Loucy (cell line): ENCODE results near the gene VSX1.

ENCODE experiments used
- H2AFZ ChIP-seq: fragments of 200-600 bp; sonication (generic); 2 replicates; pipeline ENCODE4 v1.6.0; 2016; ENCODE audit warnings: antibody characterized with exemption, mild to moderate bottlenecking, low read length, moderate library complexity
- H3F3A ChIP-seq: fragments of 200-600 bp; 2 replicates; pipeline ENCODE4 v1.6.0; 2016; ENCODE audit warnings: antibody characterized with exemption, low read depth, mild to moderate bottlenecking
- H3K27me3 ChIP-seq: fragments of 200-600 bp; sonication (generic); 2 replicates; pipeline ENCODE4 v1.6.1; 2014; ENCODE audit warnings: low read length, mild to moderate bottlenecking; ENCODE audit not compliant: insufficient read depth, poor library complexity, severe bottlenecking
- H3K36me3 ChIP-seq: fragments of 200-600 bp; sonication (generic); 2 replicates; pipeline ENCODE4 v1.6.1; 2016; ENCODE audit warnings: low read length; ENCODE audit not compliant: insufficient read depth
- H3K4me1 ChIP-seq: fragments of 200-600 bp; sonication (generic); 2 replicates; pipeline ENCODE4 v1.5.1; 2014; ENCODE audit warnings: low read length, mild to moderate bottlenecking; ENCODE audit not compliant: insufficient read depth, poor library complexity, severe bottlenecking
- H3K4me2 ChIP-seq: fragments of 200-600 bp; sonication (generic); 2 replicates; pipeline ENCODE4 v1.6.0; 2014; ENCODE audit warnings: antibody characterized with exemption, low read length, low read depth, mild to moderate bottlenecking; ENCODE audit not compliant: poor library complexity, severe bottlenecking
- H3K4me3 ChIP-seq: fragments of 200-600 bp; sonication (generic); 2 replicates; pipeline ENCODE4 v1.5.1; 2014; ENCODE audit warnings: low read length, mild to moderate bottlenecking, mixed read lengths; ENCODE audit not compliant: poor library complexity, severe bottlenecking
- H3K79me2 ChIP-seq: fragments of 200-600 bp; sonication (generic); 2 replicates; pipeline ENCODE4 v1.6.1; 2014; ENCODE audit warnings: low read length; ENCODE audit not compliant: insufficient read depth
- H3K9ac ChIP-seq: fragments of 200-600 bp; sonication (generic); 2 replicates; pipeline ENCODE4 v1.6.0; 2014; ENCODE audit warnings: mild to moderate bottlenecking, low read depth, low read length, moderate library complexity; ENCODE audit not compliant: poor library complexity, severe bottlenecking
- H3K9me2 ChIP-seq: fragments of 200-600 bp; sonication (generic); replicated peaks from 2 replicates; pipeline ENCODE4 v1.6.1; 2016; ENCODE audit warnings: low read depth, low read length, mixed read lengths
- H3K9me3 ChIP-seq: fragments of 200-600 bp; sonication (generic); 2 replicates; pipeline ENCODE4 v1.6.1; 2014; ENCODE audit warnings: mild to moderate bottlenecking, antibody characterized with exemption, low read length, low read depth; ENCODE audit not compliant: insufficient read depth
- H4K20me1 ChIP-seq: fragments of 200-600 bp; sonication (generic); 2 replicates; pipeline ENCODE4 v1.6.0; 2014; ENCODE audit warnings: antibody characterized with exemption, low read length, mild to moderate bottlenecking; ENCODE audit not compliant: insufficient read depth, poor library complexity, severe bottlenecking
- EZH2phosphoT487 ChIP-seq: fragments of 200-600 bp; IDR thresholded peaks from 2 replicates; pipeline ENCODE4 v1.6.1; 2018; ENCODE audit warnings: antibody characterized with exemption, mild to moderate bottlenecking, moderate library complexity, borderline replicate concordance
- TF ChIP-seq, protein P1 (sequence below): fragments of 200-600 bp; sonication (generic); conservative IDR thresholded peaks from 2 replicates; pipeline ENCODE4 v1.5.1; 2014; ENCODE audit warnings: mild to moderate bottlenecking, antibody characterized with exemption, low read length

The VSX1 gene

DNA sequence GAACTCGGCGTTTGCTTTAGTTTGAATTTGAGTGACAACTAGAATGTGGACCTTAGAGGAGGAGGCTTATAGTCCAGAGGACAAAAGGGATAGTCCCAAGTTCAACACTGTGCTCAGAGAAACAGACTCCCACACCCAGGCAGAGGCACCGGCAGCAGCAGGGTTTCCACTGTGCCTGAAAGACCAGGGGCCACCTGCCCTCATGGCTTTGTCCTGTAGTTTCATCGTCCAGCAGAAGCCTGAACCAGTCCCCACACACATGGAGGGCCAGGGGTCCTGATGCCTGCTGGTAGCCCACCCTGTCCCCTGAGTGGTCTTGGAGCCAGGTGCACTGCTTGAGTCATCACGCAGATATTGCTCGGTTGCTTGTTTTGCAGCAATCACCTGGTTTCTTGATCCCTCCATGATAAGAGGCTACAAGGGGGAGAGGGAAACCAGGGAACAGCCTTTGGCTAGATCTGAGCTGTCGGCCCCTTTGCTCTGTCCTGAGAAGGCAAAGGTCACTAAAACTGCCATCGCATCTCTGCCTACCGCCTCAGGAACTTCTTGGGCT is 16.8 kb downstream of the VSX1 start:
- TF ChIP-seq, protein P1, sequence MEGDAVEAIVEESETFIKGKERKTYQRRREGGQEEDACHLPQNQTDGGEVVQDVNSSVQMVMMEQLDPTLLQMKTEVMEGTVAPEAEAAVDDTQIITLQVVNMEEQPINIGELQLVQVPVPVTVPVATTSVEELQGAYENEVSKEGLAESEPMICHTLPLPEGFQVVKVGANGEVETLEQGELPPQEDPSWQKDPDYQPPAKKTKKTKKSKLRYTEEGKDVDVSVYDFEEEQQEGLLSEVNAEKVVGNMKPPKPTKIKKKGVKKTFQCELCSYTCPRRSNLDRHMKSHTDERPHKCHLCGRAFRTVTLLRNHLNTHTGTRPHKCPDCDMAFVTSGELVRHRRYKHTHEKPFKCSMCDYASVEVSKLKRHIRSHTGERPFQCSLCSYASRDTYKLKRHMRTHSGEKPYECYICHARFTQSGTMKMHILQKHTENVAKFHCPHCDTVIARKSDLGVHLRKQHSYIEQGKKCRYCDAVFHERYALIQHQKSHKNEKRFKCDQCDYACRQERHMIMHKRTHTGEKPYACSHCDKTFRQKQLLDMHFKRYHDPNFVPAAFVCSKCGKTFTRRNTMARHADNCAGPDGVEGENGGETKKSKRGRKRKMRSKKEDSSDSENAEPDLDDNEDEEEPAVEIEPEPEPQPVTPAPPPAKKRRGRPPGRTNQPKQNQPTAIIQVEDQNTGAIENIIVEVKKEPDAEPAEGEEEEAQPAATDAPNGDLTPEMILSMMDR: no peak
- Histone ChIP-seq H3K9ac (no peak overlapping the region), H3K4me3 (no peak overlapping the region), H4K20me1 (no peaks in the 10 kb centered on the region), H2AFZ (peak overlapping the region; percentile 36), H3K4me2 (peak overlapping the region; percentile 43), H3K9me3 (no peaks in the 10 kb centered on the region), H3F3A (no peaks in the 10 kb centered on the region), H3K79me2 (no peaks in the 10 kb centered on the region), H3K36me3 (no peaks in the 10 kb centered on the region), H3K4me1 (peaks cover 12% of the 10 kb centered on the region), H3K27me3 (no peaks in the 10 kb centered on the region), H3K9me2 (no peaks in the 10 kb centered on the region)

DNA sequence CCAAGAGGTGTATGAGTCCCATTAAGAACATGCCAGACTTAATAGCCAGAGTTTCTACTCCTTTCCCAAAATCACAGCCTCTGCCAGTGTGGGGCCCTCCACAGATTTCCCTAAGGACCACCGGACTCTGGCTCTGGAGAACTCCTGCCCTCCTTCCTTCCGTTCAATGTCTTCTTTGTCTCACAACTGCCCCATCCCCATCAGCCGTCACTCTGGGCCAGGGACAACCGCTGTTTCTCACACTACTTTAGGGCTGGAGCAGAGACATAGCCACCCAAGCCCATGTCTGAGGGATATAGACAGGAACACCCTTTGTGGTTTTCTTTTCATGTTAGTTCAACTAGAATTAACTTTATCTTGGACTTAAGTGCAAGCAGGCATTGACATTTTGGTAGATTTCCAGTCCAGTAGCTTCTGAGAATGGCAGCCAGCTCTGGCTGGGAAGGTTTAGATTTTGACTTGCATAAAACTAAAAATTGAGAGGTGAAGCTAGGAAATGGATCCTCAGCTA is 17.3 kb downstream of the VSX1 start:
- H3K4me1 ChIP-seq: peaks cover 16% of the 10 kb centered on the region
- H3K9me2 ChIP-seq: no peaks in the 10 kb centered on the region
- no peaks in the 10 kb centered on the region for H3K36me3 ChIP-seq
- TF ChIP-seq, protein P1: no peak
- TF ChIP-seq EZH2phosphoT487: no peak
- no peak overlapping the region for H2AFZ ChIP-seq
- H3K9me3 ChIP-seq: no peaks in the 10 kb centered on the region
- H4K20me1 ChIP-seq: no peaks in the 10 kb centered on the region
- H3F3A ChIP-seq: no peaks in the 10 kb centered on the region
- H3K79me2 ChIP-seq: no peaks in the 10 kb centered on the region
- H3K9ac ChIP-seq: no peak overlapping the region
- no peak overlapping the region for H3K4me3 ChIP-seq
- H3K27me3 ChIP-seq: no peaks in the 10 kb centered on the region
- no peak overlapping the region for H3K4me2 ChIP-seq

DNA sequence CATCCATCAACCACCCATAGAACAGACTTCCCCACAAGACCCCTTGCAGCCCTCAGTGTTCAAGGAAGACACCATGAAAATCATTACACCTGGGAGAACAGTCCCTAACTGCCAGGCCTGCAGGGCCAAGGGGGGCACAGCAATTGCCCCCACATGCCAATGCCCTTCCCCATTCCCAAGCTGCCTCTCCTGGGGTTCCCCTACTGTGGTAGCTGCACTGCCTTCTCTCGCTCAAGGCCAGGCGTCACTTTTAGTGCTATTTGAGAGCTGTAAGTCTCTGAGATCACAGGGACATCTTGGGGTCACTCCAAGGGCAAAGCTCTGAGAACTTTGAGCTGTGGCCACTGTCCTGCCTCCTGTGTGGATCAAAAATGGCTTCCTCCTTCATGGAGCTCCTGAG is 18.0 kb downstream of the VSX1 start:
- peaks cover 22% of the 10 kb centered on the region for H3K4me1 ChIP-seq
- no peak overlapping the region for H2AFZ ChIP-seq
- H4K20me1 ChIP-seq: no peaks in the 10 kb centered on the region
- no peak overlapping the region for H3K4me3 ChIP-seq
- no peaks in the 10 kb centered on the region for H3K9me2 ChIP-seq
- no peaks in the 10 kb centered on the region for H3K79me2 ChIP-seq
- H3K4me2 ChIP-seq: no peak overlapping the region
- no peaks in the 10 kb centered on the region for H3F3A ChIP-seq
- no peaks in the 10 kb centered on the region for H3K36me3 ChIP-seq
- no peak overlapping the region for H3K9ac ChIP-seq
- no peaks in the 10 kb centered on the region for H3K9me3 ChIP-seq
- TF ChIP-seq EZH2phosphoT487: no peak
- TF ChIP-seq, protein P1: no peak
- H3K27me3 ChIP-seq: no peaks in the 10 kb centered on the region
